Measurements from ENCODE around the gene GOLGA6D.

DNA sequence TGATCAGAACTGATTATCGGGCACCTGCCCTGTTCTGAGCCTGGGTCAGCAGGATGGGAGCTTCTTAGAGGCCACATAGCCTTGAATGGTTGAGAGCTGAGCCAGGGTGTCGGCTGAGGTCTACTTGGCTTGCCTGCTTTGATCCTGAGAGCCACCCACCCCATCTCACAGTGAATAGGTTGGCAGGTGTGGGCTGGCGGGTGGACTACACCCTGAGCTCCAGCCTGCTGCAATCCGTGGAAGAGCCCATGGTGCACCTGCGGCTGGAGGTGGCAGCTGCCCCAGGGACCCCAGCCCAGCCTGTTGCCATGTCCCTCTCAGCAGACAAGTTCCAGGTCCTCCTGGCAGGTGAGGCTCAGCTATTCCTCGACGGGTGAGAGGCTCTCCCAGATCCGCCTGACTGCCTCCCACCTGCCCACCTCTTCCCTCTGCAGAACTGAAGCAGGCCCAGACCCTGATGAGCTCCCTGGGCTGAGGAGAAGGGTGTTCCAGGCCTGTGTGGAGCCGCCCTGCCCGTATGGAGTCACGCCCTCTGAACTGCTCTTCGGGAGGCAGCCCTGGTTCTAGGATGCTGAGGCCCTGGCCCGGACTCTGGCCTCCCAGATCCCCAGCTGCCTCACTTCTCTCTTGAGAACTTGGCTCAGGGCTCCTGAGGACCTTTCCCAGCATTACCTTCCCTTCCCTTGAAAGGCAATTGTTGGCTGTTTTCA, 57.1 kb downstream of the GOLGA6D start:
- TF ChIP-seq, protein P1, sequence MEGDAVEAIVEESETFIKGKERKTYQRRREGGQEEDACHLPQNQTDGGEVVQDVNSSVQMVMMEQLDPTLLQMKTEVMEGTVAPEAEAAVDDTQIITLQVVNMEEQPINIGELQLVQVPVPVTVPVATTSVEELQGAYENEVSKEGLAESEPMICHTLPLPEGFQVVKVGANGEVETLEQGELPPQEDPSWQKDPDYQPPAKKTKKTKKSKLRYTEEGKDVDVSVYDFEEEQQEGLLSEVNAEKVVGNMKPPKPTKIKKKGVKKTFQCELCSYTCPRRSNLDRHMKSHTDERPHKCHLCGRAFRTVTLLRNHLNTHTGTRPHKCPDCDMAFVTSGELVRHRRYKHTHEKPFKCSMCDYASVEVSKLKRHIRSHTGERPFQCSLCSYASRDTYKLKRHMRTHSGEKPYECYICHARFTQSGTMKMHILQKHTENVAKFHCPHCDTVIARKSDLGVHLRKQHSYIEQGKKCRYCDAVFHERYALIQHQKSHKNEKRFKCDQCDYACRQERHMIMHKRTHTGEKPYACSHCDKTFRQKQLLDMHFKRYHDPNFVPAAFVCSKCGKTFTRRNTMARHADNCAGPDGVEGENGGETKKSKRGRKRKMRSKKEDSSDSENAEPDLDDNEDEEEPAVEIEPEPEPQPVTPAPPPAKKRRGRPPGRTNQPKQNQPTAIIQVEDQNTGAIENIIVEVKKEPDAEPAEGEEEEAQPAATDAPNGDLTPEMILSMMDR (IDR thresholded peaks at IDR 0.05; ENCODE audit: extremely low read depth in 1 of 2, insufficient read depth in 1 of 2, low read depth in 1 of 2, low read length in 2 of 2): no peak
- no peak for TF ChIP-seq POLR2A (IDR thresholded peaks at IDR 0.05; ENCODE audit: low read depth, low read length)
- no peak for TF ChIP-seq POLR2AphosphoS5 (IDR thresholded peaks at IDR 0.05; ENCODE audit: insufficient read depth, low read depth, low read length)
- TF ChIP-seq, protein P2, sequence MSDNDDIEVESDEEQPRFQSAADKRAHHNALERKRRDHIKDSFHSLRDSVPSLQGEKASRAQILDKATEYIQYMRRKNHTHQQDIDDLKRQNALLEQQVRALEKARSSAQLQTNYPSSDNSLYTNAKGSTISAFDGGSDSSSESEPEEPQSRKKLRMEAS (IDR thresholded peaks at IDR 0.05; ENCODE audit: insufficient read depth, insufficient read length): no peak

Data from endothelial cell of umbilical vein (primary cell).